GM21515 (cell line): ENCODE measurements around the gene RD3L.

ENCODE experiments used
- ATAC-seq: cut with Tn5 transposase; IDR thresholded peaks from one replicate; pipeline ENCODE4 v1.9.1; 2021; ENCODE audit not compliant: unreplicated experiment

The RD3L gene

GRCh38 chr14:103896578-103896977, 45.8 kb downstream of the RD3L start:
- no peak for ATAC-seq

- ATAC-seq: no peak
Measured at GRCh38 chr14:103894723-103895059, 47.6 kb downstream of the RD3L start.

- no peak for ATAC-seq
Measured at GRCh38 chr14:103894034-103894722, 48.2 kb downstream of the RD3L start.

GRCh38 chr14:103892247-103892646, 50.1 kb downstream of the RD3L start:
- ATAC-seq: no peak

GRCh38 chr14:103891667-103892215, 50.6 kb downstream of the RD3L start:
- no peak for ATAC-seq

GRCh38 chr14:103890821-103891666, 51.3 kb downstream of the RD3L start:
- no peak for ATAC-seq
